SK-N-MC (cell line): Measurements from ENCODE around the gene VANGL2.

ENCODE experiments used
- EZH2 ChIP-seq: fragments of 200-600 bp; sonication (generic); IDR thresholded peaks from one replicate; pipeline ENCODE4 v1.6.1; 2017; ENCODE audit warnings: antibody characterized with exemption
- POLR2AphosphoS5 ChIP-seq: IDR thresholded peaks from 2 replicates; pipeline ENCODE4 v1.6.1; 2012; ENCODE audit warnings: mild to moderate bottlenecking, low read depth, low read length, borderline replicate concordance

DNA sequence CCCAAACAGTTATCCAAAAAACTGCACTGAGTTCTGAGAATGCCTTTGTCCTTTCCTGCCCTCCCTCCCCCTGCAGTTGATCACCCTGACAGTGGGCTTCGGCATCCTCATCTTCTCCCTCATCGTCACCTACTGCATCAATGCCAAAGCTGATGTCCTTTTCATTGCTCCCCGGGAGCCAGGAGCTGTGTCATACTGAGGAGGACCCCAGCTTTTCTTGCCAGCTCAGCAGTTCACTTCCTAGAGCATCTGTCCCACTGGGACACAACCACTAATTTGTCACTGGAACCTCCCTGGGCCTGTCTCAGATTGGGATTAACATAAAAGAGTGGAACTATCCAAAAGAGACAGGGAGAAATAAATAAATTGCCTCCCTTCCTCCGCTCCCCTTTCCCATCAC, 42.3 kb upstream of the VANGL2 start:
- TF ChIP-seq EZH2 (no peak), POLR2AphosphoS5 (no peak)
